AG09309 (cell line): ENCODE results near the gene PARPBP.

Experiments
- DNase-seq: peaks from one replicate; pipeline ENCODE4 v3.0.0-alpha.2; 2010; ENCODE audit warnings: low read depth
- H3K4me3 ChIP-seq: 2 replicates; pipeline ENCODE4 v1.5.1; 2011; ENCODE audit warnings: mild to moderate bottlenecking, low read depth, low read length, moderate library complexity; ENCODE audit not compliant: control insufficient read depth
- TF ChIP-seq, protein P1 (sequence below): IDR thresholded peaks from 2 replicates; pipeline ENCODE4 v1.5.1; 2011; ENCODE audit warnings: mild to moderate bottlenecking, low read depth, low read length, inconsistent platforms; ENCODE audit not compliant: insufficient read depth, control insufficient read depth; ENCODE audit errors: missing control alignments

Gene PARPBP

DNA sequence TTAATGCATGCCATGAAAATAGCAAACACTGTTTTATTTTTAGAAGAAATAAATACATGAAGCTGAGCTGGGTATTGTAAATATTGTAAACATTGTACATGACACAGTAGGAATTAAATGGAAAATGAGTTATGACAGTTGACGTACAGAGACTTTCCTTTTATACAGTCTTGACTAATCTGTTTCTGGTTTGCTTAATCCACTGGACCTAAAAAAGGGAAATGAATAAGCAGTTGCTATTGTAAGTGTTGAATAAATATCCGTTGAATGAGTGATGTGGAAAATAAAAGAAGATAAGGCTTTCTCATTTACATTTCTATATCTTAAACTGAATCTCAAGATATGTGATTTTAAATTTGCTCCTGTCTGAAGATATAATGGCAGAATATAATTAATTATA, 62.7 kb downstream of the PARPBP start:
- H3K4me3 ChIP-seq: no peak overlapping the region
- TF ChIP-seq, protein P1, sequence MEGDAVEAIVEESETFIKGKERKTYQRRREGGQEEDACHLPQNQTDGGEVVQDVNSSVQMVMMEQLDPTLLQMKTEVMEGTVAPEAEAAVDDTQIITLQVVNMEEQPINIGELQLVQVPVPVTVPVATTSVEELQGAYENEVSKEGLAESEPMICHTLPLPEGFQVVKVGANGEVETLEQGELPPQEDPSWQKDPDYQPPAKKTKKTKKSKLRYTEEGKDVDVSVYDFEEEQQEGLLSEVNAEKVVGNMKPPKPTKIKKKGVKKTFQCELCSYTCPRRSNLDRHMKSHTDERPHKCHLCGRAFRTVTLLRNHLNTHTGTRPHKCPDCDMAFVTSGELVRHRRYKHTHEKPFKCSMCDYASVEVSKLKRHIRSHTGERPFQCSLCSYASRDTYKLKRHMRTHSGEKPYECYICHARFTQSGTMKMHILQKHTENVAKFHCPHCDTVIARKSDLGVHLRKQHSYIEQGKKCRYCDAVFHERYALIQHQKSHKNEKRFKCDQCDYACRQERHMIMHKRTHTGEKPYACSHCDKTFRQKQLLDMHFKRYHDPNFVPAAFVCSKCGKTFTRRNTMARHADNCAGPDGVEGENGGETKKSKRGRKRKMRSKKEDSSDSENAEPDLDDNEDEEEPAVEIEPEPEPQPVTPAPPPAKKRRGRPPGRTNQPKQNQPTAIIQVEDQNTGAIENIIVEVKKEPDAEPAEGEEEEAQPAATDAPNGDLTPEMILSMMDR: no peak
- DNase-seq: no peak

DNA sequence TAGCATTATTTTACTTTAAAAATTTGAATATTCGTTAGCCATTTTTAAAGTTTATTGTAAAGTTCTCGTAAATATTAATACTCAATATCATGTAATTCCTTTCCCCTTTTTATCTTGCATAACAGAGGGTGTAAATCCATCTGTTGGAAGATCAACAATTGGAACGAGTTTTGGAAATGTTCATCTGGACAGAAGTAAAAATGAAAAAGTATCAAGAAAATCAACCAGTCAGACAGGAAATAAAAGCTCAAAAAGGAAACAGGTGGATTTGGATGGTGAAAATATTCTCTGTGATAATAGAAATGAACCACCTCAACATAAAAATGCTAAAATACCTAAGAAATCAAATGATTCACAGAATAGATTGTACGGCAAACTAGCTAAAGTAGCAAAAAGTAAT, 75.8 kb downstream of the PARPBP start:
- TF ChIP-seq, protein P1: no peak
- H3K4me3 ChIP-seq: no peak overlapping the region
- DNase-seq: no peak

DNA sequence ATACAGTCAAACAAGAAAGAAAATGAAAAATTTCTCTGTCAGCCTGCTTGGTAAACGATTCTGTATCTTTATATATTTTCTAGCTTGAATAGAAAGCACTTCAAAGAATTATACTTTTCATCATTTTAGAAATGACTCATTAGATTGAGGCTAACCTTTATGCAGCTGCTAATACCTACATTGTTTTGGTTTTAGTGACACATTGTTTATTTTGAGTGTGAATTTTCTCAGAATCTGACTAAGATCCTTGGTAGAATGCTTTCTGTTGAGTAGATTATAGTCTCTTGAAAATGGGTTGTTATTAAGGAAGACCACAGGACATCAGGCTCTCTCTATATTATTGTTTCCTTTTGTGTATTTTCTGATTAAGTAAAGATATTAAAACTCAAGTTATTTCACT, 77.8 kb downstream of the PARPBP start, which contains the start of gene PMCH:
Gene PMCH (minus strand): TSS at position 45 of the 400 bp plus-strand sequence. CDS start 63 bp downstream, outside the sequence.
- H3K4me3 ChIP-seq: no peak within 1 kb of the TSS
- no peak for DNase-seq
- TF ChIP-seq, protein P1: no peak

DNA sequence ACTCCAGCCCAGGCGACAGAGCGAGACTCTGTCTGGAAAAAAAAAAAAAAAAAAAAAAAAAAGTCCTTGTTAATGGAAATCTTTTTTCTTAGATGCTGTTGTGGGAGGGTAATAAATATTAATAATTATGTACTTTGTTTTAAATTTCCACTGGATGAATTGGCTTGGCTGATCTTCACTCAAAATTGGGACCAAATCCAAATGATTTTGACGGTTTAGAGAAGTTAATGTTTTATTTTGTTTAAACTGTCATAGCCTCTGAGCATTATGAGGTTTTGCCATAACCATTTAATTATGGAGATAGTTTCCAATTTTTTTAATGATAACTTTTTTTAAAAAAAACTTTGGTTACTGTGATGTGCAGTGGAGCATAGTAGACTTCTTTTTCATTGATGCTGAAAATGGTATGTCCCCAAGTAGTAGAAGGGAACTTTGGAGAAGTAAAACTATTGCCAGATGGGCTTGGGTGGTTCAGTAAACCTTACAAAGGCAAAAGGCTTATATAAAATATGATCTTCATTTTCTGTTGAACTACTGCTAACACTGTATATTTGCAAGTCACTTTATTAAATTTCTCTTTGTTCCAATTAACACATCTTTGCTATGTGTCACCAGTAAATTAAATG, 81.6 kb downstream of the PARPBP start:
- H3K4me3 ChIP-seq: no peak overlapping the region
- TF ChIP-seq, protein P1: no peak
- no peak for DNase-seq

DNA sequence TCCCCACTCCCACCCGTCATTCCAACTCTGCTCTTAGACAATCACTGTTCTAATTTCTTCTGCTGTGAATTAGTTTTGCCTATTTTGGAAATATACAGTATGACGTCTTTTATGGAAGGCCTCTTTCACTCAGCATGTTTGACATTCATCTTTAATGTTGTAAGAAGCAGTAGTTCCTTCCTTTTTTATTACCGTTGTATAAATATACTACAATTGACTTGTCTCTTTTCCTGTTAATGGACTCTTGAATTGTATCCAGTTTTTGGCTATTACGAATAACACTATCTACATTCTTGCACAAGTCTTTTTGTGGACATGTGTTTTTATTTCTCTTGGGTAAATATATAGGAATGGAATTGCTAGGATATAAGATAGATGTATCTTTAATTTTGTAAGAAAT, 82.6 kb downstream of the PARPBP start:
- no peak for DNase-seq
- TF ChIP-seq, protein P1: no peak
- no peak overlapping the region for H3K4me3 ChIP-seq

DNA sequence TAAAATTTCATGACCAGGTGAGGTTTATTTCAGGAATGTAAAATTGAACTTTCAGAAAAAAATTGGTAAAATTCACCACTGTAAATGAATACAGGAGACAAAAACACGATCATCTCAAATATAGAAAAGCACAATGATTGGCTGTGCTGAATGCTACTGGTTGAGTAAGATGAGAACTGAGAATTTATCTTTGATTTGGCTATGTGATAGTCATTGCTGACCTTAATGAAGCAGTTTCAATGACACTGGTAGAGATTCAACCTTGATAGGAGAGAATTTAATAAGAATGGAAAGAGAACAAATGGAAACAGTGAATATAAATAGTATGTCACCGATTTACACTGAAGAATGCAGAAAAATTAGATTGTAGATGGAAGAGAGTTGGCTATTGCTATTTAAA, 84.0 kb downstream of the PARPBP start:
- no peak for DNase-seq
- H3K4me3 ChIP-seq: no peak overlapping the region
- TF ChIP-seq, protein P1: no peak
